Glutamatergic neuron (in vitro differentiated cells): ENCODE results near the gene UNC13A. TPM values are rescaled to one million over a fixed set of nuclear protein-coding genes. Genes with fewer than 3 reads are reported as not detected.
A peak's percentile ranks its signal among the peaks of the same experiment; 100 is the strongest.

Source experiments
- DNase-seq: peaks from one replicate; pipeline ENCODE4 v3.0.0; 2022
- H3K27ac Mint-ChIP-seq: one replicate; pipeline ENCODE4 v1.8.0; 2020; ENCODE audit warnings: mild to moderate bottlenecking, mixed read lengths, inconsistent platforms; ENCODE audit not compliant: unreplicated experiment
- H3K27me3 Mint-ChIP-seq: one replicate; pipeline ENCODE4 v1.8.0; 2020; ENCODE audit warnings: mild to moderate bottlenecking, moderate library complexity, mixed read lengths, inconsistent platforms; ENCODE audit not compliant: unreplicated experiment
- H3K36me3 Mint-ChIP-seq: one replicate; pipeline ENCODE4 v1.8.0; 2020; ENCODE audit warnings: mild to moderate bottlenecking, mixed read lengths, inconsistent platforms; ENCODE audit not compliant: unreplicated experiment
- H3K4me1 Mint-ChIP-seq: one replicate; pipeline ENCODE4 v1.8.0; 2020; ENCODE audit warnings: mild to moderate bottlenecking, low read depth, mixed read lengths, inconsistent platforms; ENCODE audit not compliant: unreplicated experiment
- H3K4me3 Mint-ChIP-seq: one replicate; pipeline ENCODE4 v1.8.0; 2020; ENCODE audit warnings: mild to moderate bottlenecking, mixed read lengths, inconsistent platforms; ENCODE audit not compliant: unreplicated experiment
- H3K9me3 Mint-ChIP-seq: one replicate; pipeline ENCODE4 v1.8.0; 2020; ENCODE audit warnings: mild to moderate bottlenecking, moderate library complexity, mixed read lengths, inconsistent platforms; ENCODE audit not compliant: unreplicated experiment
- CTCF ChIP-seq: fragments of 200-600 bp; sonication (generic); IDR thresholded peaks from one replicate; pipeline ENCODE4 v1.5.0; 2021; ENCODE audit not compliant: partially characterized antibody, unreplicated experiment
- total RNA-seq: library from RNA; stranded (reverse); fragmentation: NEBNext Ultra II Directional; extraction: Animal tissue kit (Norgen Biotek cat#: 25700); gene quantifications from one replicate; pipeline ENCODE4 v1.2.1, GENCODE V29; 2021; ENCODE audit not compliant: unreplicated experiment

UNC13A gene
- total RNA-seq, 1 donor from 2014 or later = 79.7 TPM

- Mint-ChIP-seq H3K27ac (peak overlapping the region; percentile 28), H3K9me3 (peaks cover 3% of the 10 kb centered on the region), H3K36me3 (no peaks in the 10 kb centered on the region), H3K4me1 (peaks cover 18% of the 10 kb centered on the region), H3K4me3 (no peak overlapping the region), H3K27me3 (peaks cover 11% of the 10 kb centered on the region)
- TF ChIP-seq CTCF = no peak
- DNase-seq = no peak
Observed at GRCh38 chr19:17722655-17723240, 34.6 kb upstream of the UNC13A start.

GRCh38 chr19:17721821-17722220 lies 33.7 kb upstream of the UNC13A start:
- TF ChIP-seq CTCF = no peak
- peaks cover 15% of the 10 kb centered on the region for H3K27me3 Mint-ChIP-seq
- no peak overlapping the region for H3K27ac Mint-ChIP-seq
- no peaks in the 10 kb centered on the region for H3K36me3 Mint-ChIP-seq
- no peak for DNase-seq
- peaks cover 18% of the 10 kb centered on the region for H3K4me1 Mint-ChIP-seq
- peaks cover 3% of the 10 kb centered on the region for H3K9me3 Mint-ChIP-seq
- peak overlapping the region; percentile 99 for H3K4me3 Mint-ChIP-seq

- Mint-ChIP-seq H3K4me1 (peaks cover 18% of the 10 kb centered on the region), H3K4me3 (peak overlapping the region; percentile 99), H3K9me3 (peaks cover 3% of the 10 kb centered on the region), H3K27ac (peak overlapping the region; percentile 28), H3K27me3 (peaks cover 15% of the 10 kb centered on the region), H3K36me3 (no peaks in the 10 kb centered on the region)
- TF ChIP-seq CTCF = no peak
- DNase-seq = no peak
Observed at GRCh38 chr19:17721111-17721628, 33.0 kb upstream of the UNC13A start.

GRCh38 chr19:17720440-17720839 lies 32.3 kb upstream of the UNC13A start:
- Mint-ChIP-seq H3K36me3 (no peaks in the 10 kb centered on the region), H3K4me1 (peaks cover 18% of the 10 kb centered on the region), H3K4me3 (peak overlapping the region; percentile 99), H3K27ac (peak overlapping the region; percentile 94), H3K9me3 (peaks cover 5% of the 10 kb centered on the region), H3K27me3 (peaks cover 15% of the 10 kb centered on the region)
- no peak for DNase-seq
- no peak for TF ChIP-seq CTCF

GRCh38 chr19:17719730-17720400 lies 31.7 kb upstream of the UNC13A start:
- H3K4me1 Mint-ChIP-seq = peaks cover 18% of the 10 kb centered on the region
- H3K9me3 Mint-ChIP-seq = peaks cover 3% of the 10 kb centered on the region
- peak overlapping the region; percentile 99 for H3K4me3 Mint-ChIP-seq
- peaks cover 15% of the 10 kb centered on the region for H3K27me3 Mint-ChIP-seq
- no peaks in the 10 kb centered on the region for H3K36me3 Mint-ChIP-seq
- peak overlapping the region; percentile 94 for H3K27ac Mint-ChIP-seq
- TF ChIP-seq CTCF = no peak
- peak; percentile 36 for DNase-seq
